Heart left ventricle (tissue), 16 donors: ENCODE measurements around the gene GNB1L. TPM values are rescaled to one million over a fixed set of nuclear protein-coding genes. Genes with fewer than 3 reads are reported as not detected.

Source experiments
- ATAC-seq, 4 donors: fragments of 200-7000 bp; cut with Tn5 transposase; one replicate each; pipeline ENCODE4 v1.9.1; 2020 to 2022; ENCODE audit warnings: moderate library complexity in 4 of 4, mild to moderate bottlenecking in 3 of 4, moderate number of reproducible peaks in 1 of 4
- DNase-seq, 5 donors: peaks; one replicate each; pipeline ENCODE4 v3.0.0-alpha.2; 2020
- H3K27ac ChIP-seq, 12 donors: fragments of 200-600 bp; sonication (generic) in 4 of 12; one replicate each; pipeline versions ENCODE4 v1.5.0 to v1.8.0; 2016 to 2022; ENCODE audit warnings: mild to moderate bottlenecking in 2 of 12
- H3K27me3 ChIP-seq, 9 donors: fragments of 200-600 bp; sonication (generic) in 2 of 9; one replicate each; pipeline versions ENCODE4 v1.5.1 to v1.8.0; 2016 to 2022; ENCODE audit warnings: mild to moderate bottlenecking in 3 of 9
- H3K36me3 ChIP-seq, 9 donors: fragments of 200-600 bp; sonication (generic) in 2 of 9; one replicate each; pipeline versions ENCODE4 v1.5.0 to v1.8.0; 2018 to 2022; ENCODE audit warnings: mild to moderate bottlenecking in 2 of 9
- H3K4me1 ChIP-seq, 12 donors: fragments of 200-600 bp; sonication (generic) in 4 of 12; one replicate each; pipeline versions ENCODE4 v1.5.0 to v1.8.0; 2016 to 2022; ENCODE audit warnings: mild to moderate bottlenecking in 3 of 12
- H3K4me3 ChIP-seq, 12 donors: fragments of 200-600 bp; sonication (generic) in 4 of 12; one replicate each; pipeline versions ENCODE4 v1.5.0 to v1.8.0; 2017 to 2022; ENCODE audit warnings: mild to moderate bottlenecking in 9 of 12, moderate library complexity in 4 of 12
- H3K9me3 ChIP-seq, 12 donors: fragments of 200-600 bp; sonication (generic) in 4 of 12; one replicate each; pipeline versions ENCODE4 v1.5.0 to v1.8.0; 2016 to 2022; ENCODE audit warnings: mild to moderate bottlenecking in 1 of 12
- CTCF ChIP-seq, 12 donors: fragments of 200-600 bp; sonication (generic) in 4 of 12; IDR thresholded peaks; one replicate each; pipeline versions ENCODE4 v1.5.0 to v1.8.0; 2018 to 2022; ENCODE audit warnings: antibody characterized with exemption in 12 of 12, mild to moderate bottlenecking in 5 of 12
- POLR2A ChIP-seq, 2 donors: fragments of 450-650 bp; IDR thresholded peaks; one replicate each; pipeline ENCODE4 v1.6.1; 2017; ENCODE audit warnings: antibody characterized with exemption in 2 of 2, mild to moderate bottlenecking in 2 of 2, moderate library complexity in 2 of 2
- WGBS, 4 donors: extraction: QIAGEN DNeasy Blood & Tissue Kit in 2 of 4; methylation state at CpG; one replicate each; pipeline versions ENCODE4 v1.1.5 to v1.1.7; 2013 to 2018; 5-methylcytosine and 5-hydroxymethylcytosine counted together
- intact Hi-C, 10 donors: fragments of 100-400 bp; cut with DNase I; formaldehyde crosslinking; loops; one replicate each; pipeline versions ENCODE4 v1.11.1 to v1.14.2; 2022
- polyA plus RNA-seq, 2 donors: library from polyadenylated mRNA; stranded (reverse); fragments of 200-250 nt; gene quantifications; one replicate each; pipeline ENCODE4 v1.2.3, GENCODE V29; 2013
- total RNA-seq, 9 donors: library from RNA; depleted of rRNA in 2 of 9; stranded (reverse); fragments of >200 nt in 2 of 9; fragmentation: NEBNext Ultra II Directional in 3 of 9; extraction: Animal tissue kit (Norgen Biotek cat#: 25700) in 3 of 9; gene quantifications; one replicate each; pipeline versions ENCODE4 v1.1.0 to v1.2.4, GENCODE V29; 2016 to 2023
- donor health status: ischemic (EF 13 %, LVEDD 7.1; RV severe dilation, severe dysfunction).
- donor health status: healthy with polysubstance abuse.
- donor health status: DM: no; HTN: yes; CAD: no.
- donor health status: DM: no; HTN: no; CAD: no.
- donor health status: ischemic (EF 25% LVEDD 6.9; RV normal size, moderate dysfunction).
- donor health status: ischemic (EF 25% LVEDD 5.7; RV mildly dilated, moderate dysfunction).
- donor health status: healthy.
- donor health status: DM: yes; HTN: yes; CAD: no.
- donor health status: ischemic (EF 35%, LVEDD 5.7; RV mildly dilated, moderate dysfunction).
- donor health status: nonischemic (EF 11% LVEDD 7.7; RV severe dilation, severe dysfunction).
- donor health status: DM: yes; HTN: yes; CAD: no.
- donor health status: PGD.
- donor health status: ischemic (EF 29% LVEDD 5.4; RV normal size, mild dysfunction).
- donor health status: nonischemic (EF 23%, LVEDD 6.1; RV moderate dilation, normal function).

Gene GNB1L
- total and polyA plus RNA-seq, 11 donors: 1.6 to 9.2 (median 2.4) TPM

GRCh38 chr22:19872779-19873137, 18.1 kb upstream of the GNB1L start:
- Histone ChIP-seq H3K27me3 (no peaks in the 10 kb centered on the region), H3K9me3 (no peaks in the 10 kb centered on the region), H3K27ac (no peak overlapping the region), H3K4me3 (no peak overlapping the region), H3K4me1 (peaks cover 0 to 16% (median 7%) of the 10 kb centered on the region in 12 donors), H3K36me3 (peaks cover 0 to 7% (median 0%) of the 10 kb centered on the region in 9 donors)
- DNase-seq: peak in 2 of 5 donors; percentile 19 to 22
- no peak for ATAC-seq
- intact Hi-C loops: no loop called here
- 72 to 93% (median 76%) methylated on average over 3 to 7 of the region's 7 CpGs for whole genome bisulfite sequencing, 4 donors
- TF ChIP-seq POLR2A (IDR thresholded peaks at IDR 0.05) (no peak), CTCF (IDR thresholded peaks at IDR 0.05) (no peak)

- Histone ChIP-seq H3K27me3 (no peaks in the 10 kb centered on the region), H3K36me3 (peaks cover 0 to 5% (median 0%) of the 10 kb centered on the region in 9 donors), H3K27ac (no peak overlapping the region), H3K4me1 (peaks cover 0 to 16% (median 7%) of the 10 kb centered on the region in 12 donors), H3K9me3 (no peaks in the 10 kb centered on the region), H3K4me3 (no peak overlapping the region)
- ATAC-seq: no peak
- WGBS, 4 donors: 91 to 98% (median 95%) methylated on average over 6 to 16 of the region's 16 CpGs
- peak in 4 of 5 donors; percentile 13 to 48 (median 20) for DNase-seq
- intact Hi-C loops: no loop called here
- TF ChIP-seq POLR2A (IDR thresholded peaks at IDR 0.05) (no peak), CTCF (IDR thresholded peaks at IDR 0.05) (no peak)
Observed at GRCh38 chr22:19871845-19872778, 17.4 kb upstream of the GNB1L start.

- WGBS, 4 donors: 69 to 79% (median 78%) methylated on average over 14 to 19 of the region's 19 CpGs
- Histone ChIP-seq H3K4me3 (no peak overlapping the region), H3K9me3 (no peaks in the 10 kb centered on the region), H3K36me3 (no peaks in the 10 kb centered on the region), H3K27ac (no peak overlapping the region), H3K27me3 (no peaks in the 10 kb centered on the region), H3K4me1 (peaks cover 0 to 16% (median 7%) of the 10 kb centered on the region in 12 donors)
- no peak for ATAC-seq
- intact Hi-C loops: no loop called here
- TF ChIP-seq POLR2A (IDR thresholded peaks at IDR 0.05) (no peak), CTCF (IDR thresholded peaks at IDR 0.05) (no peak)
- DNase-seq: peak in 3 of 5 donors; percentile 17 to 33 (median 21)
Observed at GRCh38 chr22:19871023-19871844, 16.6 kb upstream of the GNB1L start.
